HG02981 (cell line): ENCODE data around the gene ABCC1.

Experiments used
- ATAC-seq: cut with Tn5 transposase; IDR thresholded peaks from one replicate; pipeline ENCODE4 v1.9.1; 2021; ENCODE audit warnings: mild to moderate bottlenecking, moderate library complexity; ENCODE audit not compliant: unreplicated experiment

ABCC1 gene

DNA sequence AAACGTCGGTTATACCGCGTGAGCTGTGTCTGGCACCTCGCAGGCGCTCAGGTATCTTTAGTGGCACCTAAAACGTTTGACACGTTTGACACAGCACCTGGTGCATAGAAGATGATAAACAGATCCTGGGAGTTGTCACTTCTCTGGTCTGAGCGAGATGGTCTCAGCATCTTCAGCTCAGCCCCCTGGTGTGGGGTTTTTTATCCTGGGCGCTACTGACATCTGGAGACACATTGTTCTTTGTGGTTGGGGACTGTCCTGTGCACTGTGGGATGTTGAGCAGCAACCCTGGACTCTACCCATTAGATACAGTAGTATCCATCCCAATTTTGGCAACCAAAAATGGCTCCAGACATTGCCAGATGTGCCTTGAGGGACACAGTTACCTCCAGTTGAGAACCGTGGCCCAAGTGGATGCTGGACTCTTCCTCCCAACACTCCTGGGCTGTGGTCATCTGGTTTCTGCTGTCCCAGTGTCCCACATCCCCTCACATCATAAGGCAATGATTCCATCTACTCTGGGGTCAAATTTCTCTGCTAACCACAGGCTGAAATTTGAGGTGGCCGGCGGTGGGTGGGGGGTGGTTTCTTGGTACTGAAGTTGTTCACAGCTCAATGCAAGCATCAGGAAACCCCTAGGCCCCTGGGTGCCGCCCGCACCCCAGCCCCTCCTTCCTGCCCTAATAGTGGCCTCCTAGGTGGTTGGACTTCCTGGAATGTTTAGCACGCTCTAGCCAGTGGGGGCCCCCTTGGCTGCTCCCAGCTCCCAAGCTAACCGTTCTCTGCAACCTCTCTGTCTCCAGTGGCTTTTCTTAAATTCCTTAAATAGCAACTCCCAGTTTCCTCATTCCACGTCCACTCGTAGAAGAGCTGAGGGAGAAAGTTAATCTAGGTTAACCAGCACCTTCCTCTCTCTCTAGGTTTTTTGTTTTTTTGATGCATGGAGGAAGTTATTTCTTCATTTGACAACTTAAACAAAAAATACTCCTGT is 124.8 kb downstream of the ABCC1 start:
- ATAC-seq, result no peak

DNA sequence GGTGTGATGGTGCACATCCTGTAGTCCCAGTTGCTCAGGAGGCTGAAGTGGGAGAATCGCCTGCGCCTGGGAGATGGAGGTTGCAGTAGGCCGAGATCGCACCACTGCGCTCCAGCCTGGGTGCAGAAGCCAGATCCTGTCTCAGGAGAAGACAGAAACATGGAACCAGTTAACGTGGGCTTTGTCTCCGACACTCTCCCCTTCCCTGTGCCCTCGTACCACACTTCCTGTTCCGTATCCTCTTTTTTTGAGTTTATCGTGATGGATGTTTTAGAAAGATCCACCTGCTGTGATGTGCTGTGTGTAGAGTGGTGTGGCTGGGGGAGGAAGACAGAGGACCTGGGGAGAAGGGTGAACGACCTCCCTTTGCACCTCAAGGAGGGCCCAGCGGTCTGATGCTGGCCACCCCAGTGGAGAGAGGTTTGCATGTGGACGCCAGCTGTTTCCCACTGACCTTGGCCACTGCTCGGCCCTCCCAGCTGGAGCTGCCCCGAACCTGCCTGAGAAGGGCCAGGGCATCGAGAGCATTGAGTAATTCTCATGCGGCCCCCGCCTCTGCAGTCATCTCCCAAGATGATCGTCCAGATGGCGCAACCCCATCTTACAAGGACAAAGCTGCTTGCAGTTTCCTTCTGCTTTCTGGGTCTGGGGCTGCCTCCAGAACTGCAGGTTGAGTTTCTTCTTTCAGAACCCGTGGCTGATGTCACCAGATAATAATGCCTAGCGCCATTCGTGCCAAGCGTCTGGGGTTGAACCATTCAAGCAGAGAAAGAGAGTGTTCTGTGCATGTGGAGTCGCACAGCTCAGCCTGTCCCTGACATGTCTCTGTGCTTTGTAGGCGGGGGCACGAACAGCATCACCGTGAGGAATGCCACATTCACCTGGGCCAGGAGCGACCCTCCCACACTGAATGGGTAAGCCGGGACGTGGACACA is 126.3 kb downstream of the ABCC1 start:
- no peak for ATAC-seq

DNA sequence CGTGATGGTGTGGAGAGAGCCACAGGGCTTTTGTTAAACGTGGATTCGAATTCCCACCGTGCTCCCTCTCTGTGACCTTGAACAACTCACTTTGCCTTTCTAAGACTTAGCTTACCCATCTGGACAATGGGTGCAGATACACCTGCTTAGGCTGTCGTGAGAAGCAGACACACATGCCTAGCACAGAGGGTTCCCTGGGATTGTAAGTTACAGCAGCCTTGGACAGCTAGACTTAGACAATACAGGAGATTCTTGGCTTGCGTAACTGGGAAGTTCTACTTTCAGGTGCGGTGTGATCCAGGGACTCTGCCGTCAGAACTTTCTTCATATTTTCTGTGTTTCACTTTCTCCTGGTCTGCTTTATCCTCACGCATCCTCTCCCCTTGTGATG is 127.0 kb downstream of the ABCC1 start:
- no peak for ATAC-seq

DNA sequence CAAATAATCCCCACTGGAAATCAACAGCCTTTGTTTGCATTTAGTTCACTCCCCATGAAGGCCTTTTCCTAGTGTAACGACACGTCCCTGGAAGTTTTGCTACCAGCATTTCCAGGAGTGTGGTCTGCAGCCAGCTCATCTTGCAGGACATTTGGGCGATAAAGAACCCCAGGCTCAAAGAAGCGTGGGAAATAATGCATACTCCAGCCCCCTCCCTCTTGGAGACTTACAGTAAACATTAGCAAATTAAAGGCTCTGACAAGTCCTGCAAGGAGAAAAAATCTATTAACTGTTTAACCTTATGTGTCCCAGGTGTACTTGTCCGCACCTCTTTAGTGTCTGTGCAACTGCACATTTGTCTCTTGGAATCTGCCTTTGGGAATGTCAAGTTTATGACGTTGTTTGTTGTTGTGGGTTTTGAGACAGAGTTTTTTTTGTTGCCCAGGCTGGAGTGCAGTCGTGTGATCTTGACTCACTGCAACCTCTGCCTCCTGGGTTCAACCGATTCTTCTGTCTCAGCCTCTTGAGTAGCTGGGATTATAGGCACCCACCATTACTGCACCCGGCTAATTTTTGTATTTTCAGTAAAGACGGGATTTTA is 131.1 kb downstream of the ABCC1 start:
- no peak for ATAC-seq

DNA sequence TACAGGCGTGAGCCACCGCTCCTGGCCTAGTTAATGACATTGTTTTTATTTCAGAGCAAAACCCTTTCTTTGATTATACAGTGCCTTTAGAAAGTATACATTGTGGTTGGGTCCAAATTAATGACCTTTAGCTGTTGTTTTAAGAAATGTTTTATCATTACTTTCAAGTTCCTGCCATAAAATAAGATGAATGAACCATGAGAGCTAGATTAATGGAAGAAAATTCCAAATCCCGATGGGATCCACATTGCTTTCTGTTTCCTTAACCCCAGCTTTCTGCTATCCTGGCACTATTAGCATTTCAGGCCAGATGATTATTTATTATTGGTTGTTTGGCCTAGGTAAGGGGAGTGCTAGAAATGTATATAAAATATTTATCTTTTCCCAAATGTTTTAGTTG is 131.7 kb downstream of the ABCC1 start:
- no peak for ATAC-seq

DNA sequence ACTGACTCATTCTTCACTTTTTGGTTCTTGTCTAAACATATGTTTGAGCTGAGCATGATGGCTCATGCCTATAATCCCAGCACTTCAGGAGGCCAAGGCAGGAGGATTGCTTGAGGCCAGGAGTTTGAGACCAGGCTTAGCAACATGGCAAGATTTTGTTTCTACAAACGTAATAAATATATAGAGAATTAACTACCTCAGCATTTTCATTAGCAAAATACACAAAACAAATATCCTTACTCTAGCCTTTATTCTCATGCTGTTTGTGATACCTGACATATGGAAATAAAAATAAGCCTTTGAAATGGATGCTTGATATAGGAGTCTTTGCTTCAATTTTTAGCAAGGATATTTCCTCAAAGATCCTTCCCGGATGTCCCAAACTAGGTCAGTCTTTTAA is 132.8 kb downstream of the ABCC1 start:
- no peak for ATAC-seq

DNA sequence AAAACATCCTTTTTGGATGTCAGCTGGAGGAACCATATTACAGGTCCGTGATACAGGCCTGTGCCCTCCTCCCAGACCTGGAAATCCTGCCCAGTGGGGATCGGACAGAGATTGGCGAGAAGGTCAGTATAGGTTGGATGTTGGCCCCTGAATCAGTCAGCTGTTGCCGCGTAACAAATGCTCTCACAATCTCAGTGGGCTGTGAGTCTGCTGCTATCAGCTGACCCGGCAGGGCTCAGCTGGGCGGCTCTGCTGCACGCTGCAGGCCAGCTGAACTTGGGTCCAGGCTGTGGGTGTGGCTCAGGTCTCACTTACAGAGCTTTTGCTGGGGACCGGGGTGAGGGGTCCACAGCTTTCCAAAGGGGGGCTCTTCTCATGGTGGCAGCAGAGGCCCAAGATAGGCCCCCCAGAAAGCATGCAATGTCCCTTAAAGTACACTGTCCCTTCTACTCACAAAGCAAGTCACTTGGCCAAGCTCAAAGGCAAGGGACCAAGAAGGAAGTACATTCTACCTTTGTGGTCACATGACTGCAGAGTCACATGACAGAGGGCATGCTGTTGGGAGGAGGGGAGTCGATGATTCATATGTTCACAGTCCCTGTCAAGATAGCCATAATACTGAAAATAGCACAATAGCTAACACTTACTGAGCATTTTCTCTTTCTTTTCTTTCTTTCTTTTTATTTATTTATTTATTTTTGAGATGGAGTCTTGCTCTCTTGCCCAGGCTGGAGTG is 134.2 kb downstream of the ABCC1 start:
- ATAC-seq, result no peak

DNA sequence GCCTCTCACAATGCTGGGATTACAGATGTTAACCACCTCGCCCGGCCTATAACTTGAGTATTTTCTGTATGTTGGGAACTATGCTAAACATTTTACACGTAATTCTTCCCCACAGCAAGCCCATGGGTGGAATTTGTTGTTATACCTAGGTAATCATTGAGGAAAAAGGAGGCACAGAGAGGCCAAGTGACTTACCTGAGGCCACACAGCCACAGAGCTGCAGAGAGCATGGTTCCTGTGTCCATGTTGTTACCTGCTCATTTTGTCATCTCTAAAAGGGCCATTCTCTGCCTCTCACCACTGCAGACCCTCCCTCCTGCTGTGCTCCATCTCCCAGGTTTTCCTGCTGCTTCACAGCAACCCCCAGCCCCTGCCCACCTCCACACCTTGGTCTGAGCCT is 135.5 kb downstream of the ABCC1 start:
- ATAC-seq, result no peak

DNA sequence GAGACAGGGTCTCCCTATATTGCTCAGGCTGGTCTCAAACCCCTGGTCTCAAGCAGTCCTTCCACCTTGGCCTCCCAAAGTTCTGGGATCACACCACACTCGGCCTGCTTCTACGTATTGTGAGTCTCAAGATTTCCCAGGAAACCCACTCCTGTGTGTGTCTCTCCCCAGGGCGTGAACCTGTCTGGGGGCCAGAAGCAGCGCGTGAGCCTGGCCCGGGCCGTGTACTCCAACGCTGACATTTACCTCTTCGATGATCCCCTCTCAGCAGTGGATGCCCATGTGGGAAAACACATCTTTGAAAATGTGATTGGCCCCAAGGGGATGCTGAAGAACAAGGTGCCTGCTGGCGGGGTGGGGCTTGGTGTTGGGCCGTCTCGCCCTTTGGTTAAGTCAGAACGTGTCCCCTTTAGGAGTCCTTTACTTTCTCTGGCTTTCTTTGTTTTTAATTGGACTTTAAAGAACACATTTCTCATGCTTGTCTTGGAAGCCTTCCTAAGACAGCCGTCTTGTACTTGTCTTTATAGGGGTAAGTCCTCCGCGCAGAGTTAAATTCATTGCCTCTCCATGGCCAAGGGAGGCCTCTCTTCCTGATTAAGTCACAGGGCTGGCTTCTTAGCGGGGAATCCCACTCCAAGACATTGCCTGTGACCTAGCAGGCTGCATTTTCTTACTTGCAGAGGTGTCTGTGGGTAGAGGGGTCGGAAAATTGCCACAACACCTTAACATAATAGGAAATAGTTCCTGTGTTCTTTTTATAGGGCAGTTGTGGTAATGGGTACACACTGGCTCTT is 137.4 kb downstream of the ABCC1 start:
- ATAC-seq, result no peak

DNA sequence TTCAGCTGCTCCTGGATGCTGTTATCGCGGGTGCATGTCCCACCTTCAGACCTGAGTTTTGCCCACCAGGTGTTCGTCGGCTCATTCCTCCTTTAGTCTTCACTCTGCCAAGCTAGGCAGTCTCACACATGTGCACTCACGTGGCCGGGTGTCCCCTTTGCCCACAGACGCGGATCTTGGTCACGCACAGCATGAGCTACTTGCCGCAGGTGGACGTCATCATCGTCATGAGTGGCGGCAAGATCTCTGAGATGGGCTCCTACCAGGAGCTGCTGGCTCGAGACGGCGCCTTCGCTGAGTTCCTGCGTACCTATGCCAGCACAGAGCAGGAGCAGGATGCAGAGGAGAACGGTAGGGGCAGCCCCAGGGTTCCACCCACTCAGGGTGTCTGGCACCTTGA is 140.8 kb downstream of the ABCC1 start:
- ATAC-seq, result no peak

DNA sequence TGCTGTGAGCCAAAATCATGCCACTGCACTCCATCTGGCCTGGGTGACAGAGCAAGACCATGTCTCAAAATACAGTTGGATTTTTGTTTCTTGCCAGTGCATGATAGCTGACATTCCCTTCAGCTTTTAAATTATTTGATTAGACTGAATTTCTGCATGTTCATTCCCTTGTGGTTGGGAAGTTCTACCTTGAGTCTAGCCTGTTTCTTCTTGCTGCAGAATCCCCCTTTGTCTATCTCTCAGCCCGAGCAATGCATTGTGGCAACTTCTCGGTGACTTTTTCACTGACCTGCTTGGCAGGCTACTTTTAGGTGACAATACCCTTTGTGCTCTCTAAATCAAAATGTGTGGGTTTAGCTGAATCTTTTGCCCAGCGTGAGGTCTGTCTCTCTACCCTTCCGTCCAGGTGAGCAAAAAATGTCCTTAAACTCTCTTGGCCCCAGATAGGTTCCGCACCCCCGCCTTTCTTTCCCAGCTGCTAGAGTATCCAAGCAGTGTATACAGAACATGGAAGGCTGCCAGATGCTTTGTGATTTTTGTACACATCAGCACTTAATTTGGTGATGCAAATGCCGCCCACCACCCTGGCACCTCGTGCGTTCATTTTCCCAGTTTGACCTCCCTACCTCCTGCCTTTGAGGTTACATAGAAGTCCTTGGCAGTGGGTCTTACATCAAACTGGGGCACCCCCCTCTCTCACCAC is 143.7 kb downstream of the ABCC1 start:
- ATAC-seq, result no peak

DNA sequence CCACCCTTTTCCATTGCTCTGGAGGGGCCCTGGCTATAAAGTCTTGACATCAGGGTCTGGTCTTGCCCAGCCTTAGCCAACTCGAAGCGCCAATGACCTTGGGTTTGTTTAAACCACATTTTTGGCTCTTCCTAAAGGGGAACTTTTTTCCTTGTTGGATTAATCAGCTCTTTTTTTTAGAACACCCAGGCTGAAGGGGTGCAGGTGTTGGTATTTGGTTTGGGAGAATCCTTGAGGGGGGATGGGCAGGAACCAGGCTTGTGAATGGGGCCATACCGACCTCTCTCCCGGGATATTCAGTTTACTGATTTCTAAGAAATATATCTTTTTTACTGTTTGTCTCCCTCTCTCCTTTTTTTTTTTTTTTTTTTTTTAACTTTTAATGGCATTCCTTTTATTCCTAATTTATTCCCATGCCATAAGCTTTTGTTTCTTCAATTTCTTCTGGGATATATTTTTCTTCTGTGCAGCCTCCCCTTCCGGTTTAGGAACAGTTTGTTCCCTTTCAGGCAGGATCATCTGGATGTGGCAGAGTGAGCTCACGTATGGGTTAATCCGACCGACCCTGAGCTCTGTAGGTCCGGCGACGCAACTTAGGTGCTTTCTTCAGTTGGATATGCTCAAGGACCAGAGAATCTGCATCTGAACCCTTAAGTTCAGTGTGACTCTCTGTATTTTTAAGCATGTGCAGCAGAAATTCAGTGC is 144.4 kb downstream of the ABCC1 start:
- ATAC-seq, result no peak

DNA sequence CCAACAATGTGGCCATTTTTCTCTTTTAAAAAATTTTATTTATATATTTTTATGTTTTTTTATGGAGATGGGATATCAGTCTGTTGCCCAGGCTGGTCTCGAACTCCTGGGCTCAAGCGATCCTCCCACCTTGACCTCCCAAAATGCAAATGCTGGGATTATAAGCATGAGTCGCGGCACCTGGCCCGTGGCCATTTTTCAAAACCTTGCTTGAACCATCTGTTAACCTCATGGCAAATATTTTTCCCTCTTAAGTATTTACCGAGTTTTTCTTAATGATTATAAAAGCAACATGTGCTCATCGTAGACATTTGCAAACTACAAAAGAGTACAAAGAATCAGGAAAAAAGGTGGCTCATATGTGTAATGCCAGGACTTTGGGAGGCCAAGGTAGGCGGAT is 146.2 kb downstream of the ABCC1 start:
- no peak for ATAC-seq

DNA sequence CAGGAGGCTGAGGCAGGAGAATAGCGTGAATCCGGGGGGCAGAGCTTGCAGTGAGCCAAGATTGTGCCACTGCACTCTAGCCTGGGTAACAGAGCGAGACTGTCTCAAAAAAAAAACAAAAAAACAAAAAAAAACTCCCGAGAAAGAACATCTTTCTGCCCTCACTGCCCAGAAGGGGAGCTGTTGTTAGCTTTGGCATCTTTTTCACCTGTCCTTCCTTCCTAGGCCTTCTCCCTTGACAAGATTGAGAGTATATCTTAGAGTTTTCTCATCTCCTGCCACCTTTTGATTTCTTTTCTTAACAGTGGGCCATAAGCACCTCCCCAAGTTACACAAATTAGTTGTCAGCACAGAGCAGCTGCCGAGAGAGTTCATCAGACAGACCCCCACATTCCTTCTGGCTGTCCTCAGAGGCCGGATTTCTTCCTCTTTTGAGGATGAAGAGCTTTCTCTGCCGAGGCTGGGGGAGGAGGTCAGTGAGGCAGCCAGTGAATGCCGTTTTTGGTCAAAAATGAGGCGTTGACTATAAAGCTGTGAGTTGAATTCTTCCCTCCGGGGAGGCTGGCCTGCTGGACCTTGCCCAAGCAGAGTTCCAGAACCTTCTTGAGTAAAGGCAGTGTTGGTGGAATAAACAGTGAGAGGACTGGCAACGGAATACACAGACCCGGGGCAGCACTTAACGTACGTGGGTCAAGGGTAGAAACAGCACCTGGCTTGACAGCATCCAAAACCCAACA is 146.9 kb downstream of the ABCC1 start:
- ATAC-seq, result no peak

DNA sequence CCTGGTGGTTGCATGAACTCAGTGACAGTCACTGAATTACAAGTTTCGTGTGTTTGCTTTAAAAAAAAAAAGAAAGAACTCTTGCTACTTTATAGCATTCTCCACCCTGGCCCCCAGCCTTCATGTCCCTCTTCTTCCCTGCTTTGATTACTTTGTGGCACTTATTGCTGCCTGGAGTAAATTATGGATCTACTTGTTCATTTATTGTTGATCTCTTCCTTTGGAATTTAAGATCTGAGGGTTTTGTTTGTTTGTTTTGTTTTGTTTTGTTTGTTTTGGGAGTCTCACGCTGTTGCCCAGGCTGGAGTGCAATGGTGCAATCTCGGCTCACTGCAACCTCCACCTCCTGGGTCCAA is 147.4 kb downstream of the ABCC1 start:
- no peak for ATAC-seq

DNA sequence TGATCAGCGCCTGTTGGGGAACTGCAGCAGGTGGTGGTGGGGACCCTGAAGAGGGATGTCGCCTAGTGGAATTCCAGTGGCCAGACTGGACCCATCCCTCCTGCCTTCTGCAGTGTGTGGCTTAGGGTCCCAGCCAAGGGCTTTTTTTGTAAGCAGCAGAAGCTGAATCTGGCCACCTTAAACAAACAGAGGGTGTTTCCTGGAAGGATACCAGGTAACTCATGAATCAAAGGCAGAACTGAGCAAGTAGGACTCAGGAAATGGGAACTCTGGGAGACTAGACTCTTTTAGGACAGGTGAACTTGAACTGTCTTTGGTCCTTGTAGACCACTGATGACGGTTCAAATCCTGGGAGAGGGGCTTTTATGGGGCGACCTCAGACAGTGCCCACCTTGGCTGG is 149.9 kb downstream of the ABCC1 start:
- no peak for ATAC-seq

DNA sequence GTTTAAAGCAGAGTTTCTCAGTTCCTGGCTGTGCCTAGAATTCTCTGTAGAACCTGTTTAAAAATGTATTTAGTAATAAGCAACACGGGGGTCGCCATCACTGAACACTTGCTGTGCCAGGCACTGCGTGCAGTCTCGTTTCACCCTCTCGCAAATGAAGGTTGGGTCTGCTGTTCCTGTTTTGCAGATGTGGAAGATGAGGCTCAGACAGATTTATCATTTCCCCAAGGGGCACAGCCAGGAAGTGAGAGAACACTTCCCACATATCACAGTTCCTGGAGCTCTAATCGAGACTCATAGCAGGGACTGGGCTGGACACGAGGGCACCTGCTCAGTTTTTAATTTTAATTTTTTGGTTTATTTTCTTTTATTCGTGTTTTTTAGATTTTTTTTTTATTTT is 151.2 kb downstream of the ABCC1 start:
- ATAC-seq, result no peak

DNA sequence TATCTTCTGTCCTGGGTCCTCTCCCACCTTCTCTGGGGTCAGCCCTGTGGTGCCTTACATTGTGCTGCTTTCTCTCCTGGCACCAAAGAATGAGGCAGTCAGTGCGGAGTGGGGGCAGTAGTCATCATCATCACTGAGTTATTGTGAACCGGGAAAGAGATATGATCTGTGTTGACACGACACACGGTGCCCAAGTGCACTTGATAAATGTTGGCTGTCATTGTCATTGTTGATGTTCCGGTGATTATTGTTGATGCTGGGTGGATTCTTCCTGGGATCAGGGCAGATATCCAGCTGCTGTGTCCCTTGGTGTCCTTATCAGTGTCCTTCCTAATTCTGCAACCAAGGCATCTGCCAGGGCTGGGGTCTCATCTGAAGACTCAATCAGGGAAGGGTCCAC is 152.2 kb downstream of the ABCC1 start:
- no peak for ATAC-seq
